IPS-NIHi7 (cell line): ENCODE data around the gene EPS15.
"Not testable (repeated sequence)": the region's sequence is repeated elsewhere in the genome, so short reads cannot be mapped to it uniquely, and the experiment has no call there.

ENCODE experiments used
- DNase-seq: peaks from one replicate; pipeline ENCODE4 v3.0.0; 2012; ENCODE audit warnings: mixed read lengths; ENCODE audit errors: extremely low spot score

Gene EPS15

DNA sequence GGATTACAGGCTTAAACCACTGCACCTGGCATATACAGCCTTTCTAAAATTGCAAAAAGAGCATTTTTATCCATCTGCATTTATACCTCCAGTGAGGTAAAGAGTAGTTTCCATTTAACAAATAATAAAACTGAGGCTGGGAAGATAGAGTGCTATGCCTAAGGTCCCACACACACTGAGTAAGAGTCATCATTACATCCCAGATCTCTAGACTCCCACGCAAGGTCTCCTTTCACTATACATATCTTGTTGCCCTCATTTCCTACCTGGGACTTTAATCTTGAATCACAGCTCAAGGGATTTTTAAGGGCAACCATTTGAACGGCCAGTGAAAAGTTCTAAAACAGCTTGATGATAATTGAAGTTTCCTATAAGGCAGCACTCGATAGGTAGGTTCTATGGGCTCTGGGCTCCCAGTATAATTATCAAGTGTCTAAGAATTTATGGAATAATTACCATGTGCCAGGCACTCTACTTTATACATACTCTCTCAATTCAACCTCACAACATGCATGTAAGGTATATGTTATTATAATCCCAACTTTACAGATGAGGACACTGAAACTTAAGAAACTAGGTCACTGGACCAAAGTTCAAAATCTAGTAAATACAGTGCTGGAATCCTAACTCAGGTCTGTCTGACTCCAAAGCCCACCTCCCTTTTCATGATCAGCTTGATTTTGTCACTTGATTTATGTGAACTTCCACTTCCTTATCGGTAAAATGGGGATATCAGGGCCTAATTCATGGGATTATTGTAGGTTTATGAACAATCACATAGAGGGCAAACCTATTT lies 23.3 kb upstream of the EPS15 start:
- DNase-seq = no peak

DNA sequence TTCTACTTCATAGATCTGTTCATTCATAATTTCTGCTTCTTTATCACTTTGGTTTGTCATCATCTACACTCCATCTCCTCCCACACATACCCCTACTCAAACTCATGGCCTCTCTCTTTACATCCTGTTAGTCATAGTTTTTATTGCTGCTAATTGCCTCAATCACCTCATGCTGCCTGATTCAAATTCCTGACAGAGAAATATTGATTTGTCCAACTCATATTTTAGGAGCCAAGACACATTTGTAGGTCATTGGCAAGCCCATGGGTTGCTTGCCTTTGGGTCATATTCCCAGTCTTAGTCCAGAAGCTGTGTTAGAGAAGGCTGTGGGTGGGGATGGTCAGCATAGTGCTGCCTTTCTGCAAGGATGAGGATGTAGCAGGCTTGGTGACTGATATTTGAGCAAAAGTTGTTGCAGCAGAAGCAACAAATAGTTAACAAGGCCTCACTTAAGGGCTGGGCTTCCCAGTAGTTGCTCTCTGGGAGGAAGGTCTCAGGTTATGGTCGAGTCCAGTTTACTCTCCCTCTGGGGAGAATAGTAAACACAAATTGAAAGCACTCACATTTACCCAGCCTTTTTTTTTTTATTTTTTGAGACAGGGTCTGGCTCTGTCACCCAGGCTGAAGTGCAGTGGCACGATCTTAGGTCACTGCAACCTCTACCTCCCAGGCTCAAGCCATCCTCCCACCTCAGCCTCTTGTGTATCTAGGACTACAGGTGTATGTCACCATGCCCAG lies 22.4 kb upstream of the EPS15 start:
- no peak for DNase-seq

DNA sequence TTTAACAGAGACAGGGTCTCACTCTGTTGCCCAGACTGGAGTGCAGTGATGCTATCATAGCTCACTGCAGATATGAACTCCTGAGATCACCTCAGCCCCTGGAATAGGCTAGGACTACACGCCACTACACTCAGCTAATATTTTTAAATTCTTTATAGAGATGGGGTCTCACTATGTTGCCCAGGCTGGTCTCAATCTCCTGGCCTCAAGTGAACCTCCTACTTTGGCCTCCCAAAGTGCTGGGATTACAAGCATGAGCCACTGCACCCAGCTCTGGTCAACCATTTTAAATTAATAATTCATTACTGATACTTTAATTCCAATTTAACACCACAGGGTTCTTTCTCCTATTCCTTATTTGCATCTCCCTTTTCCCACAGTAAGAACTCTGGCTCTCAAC lies 18.5 kb upstream of the EPS15 start:
- DNase-seq = no peak

DNA sequence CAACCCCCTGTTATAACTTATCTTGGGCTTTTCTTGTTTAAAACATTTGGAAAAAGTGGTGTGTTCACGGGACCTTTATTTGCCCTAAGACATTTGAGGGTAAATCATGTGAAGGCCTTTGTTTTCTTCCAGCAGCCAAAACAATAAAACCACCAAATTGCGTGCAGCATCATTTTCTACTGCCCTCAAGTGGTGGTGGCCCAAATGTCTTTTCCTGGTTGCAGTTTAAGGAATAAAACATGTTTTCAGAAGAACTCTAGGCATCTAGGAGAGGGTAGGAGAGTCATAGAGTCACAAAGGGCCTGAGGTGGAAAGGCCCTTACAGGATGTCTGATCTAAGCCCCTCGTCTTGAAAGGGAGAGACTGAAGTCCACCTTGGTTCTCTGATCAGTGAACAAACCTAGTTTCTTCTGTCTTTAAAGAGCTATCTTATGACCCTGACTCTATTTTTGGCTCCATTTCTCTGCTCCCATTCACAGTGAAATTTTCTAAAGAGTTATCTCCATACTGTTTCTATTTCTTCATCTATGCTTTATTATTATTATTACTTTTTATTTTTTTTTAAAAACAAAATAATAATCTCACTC lies 16.0 kb upstream of the EPS15 start:
- peak; percentile 70 for DNase-seq

DNA sequence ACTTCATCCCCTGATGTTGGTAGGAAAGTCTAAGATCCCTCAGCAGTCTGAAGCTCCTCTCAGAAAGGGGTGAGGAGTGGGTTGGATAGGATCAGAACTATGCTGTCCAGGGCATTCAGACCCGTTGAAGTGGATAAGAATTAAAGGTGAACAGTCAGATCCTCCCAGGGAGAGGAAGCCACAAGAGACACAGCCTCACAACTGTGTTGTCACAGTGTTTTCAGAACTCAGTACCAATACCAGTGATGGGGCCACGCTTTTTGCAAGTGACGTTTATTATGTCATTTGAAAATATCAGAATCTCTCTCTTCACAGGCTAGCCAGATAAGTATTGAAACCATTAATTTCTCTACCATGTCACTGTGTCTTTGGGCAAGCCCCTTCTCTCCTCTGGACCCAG lies 15.4 kb upstream of the EPS15 start:
- no peak for DNase-seq

DNA sequence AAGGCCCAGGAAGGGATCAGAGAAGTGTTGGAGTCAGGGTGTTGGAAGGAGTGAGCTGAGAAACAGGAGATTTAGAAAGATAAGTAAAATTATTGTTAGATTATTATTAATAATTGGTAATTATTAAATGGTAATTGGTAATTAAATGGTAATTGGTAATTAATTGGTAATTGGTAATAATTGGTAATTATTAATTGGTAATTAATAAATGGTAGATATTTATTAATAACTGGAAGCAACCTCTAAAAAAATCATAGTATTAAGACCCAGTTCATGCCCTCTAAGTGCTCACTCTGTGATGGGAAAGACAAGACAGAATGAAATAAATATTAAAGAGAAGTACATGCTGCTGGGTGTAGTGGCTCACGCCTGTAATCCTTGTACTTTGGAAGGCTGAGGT lies 13.8 kb upstream of the EPS15 start:
- no peak for DNase-seq

DNA sequence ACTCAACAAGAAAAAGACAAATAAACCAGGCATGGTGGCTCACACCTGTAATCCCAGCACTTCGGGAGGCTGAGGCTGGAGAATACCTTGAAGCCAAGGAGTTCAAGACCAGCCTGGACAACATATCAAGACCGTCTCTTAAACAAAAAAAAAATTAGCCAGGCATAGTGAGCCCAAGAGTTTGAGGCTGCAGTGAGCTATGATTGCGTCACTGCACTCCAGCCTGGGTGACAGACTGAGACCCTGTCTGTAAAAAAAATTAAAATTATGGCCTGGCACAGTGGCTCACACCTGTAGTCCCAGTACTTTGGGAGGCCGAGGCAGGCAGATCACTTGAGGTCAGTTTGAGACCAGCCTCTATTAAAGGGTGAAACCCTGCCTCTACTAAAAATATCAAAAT lies 11.4 kb upstream of the EPS15 start:
- not testable (repeated sequence) for DNase-seq

DNA sequence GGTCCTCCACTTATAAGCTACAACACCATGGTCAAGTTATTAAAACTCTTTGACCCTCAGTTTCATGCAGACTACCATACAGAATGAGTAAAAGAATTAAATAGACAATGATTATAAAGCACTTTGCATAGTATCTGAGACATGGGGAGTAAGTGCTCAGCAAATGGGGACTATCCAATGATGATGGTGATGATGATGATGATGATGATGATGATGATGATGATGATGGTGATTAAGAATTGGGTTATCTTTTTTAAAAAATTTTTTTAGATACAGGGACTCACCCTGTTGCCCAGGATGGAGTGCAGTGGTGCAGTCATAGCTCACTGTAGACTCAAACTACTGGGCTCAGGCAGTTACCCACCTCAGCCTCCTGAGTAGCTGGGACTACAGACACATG lies 8.1 kb upstream of the EPS15 start:
- DNase-seq = no peak

DNA sequence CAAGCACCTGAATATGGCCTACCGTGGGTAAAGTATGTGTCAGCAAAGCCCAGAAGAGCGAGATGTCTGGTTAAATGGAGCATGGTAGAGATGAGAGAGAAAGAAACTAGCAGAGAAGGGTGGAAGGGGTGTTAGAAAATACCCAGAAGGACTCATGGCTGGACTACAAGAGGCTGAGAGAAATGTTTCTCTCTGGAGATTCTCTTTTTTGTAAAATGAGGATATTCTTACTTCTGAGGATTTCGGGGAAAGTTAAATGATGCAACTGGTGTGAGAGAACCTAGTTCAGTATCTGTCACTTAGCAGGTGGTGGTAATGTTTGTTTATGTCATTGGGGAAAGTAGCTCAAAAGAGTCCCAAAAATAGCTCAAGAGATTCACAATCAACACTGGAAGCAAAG lies 7.2 kb upstream of the EPS15 start:
- no peak for DNase-seq

DNA sequence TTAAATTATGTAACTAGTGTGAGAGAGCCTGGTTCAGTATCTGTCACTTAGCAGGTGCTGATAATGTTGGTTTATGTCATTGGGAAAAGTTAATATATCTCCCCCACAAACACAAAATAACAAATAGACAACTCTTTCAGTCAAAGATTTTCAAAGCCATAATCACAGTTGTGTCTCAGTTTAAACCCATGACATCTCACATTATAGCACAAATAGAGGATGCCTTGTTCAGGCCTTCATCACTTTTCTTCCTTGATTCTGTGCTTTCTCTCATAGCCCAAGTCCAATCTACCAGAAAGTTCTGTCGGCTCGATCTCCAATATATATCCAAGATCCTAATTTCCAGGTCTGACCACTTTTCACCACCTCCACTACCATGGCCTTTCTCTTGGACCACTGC lies 6.2 kb upstream of the EPS15 start:
- DNase-seq = no peak

DNA sequence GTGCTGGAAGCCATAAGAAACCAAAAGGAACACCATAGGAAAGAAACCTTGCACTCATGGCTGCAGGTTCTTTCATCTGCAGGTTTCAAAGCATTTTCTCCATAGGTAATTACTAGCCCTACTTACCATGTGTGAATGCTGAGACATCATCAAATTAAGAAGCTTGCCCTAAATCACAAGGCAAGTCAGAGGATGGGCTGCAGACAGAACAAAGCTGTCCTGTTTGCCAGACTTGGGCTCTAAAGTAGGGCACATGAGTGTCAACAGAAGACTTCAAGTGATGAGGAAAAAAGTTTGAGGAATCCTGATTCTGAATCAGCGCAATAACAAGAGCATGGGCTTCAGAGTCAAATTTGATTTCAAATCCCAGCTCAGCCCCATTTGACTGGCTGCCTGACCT lies 5.8 kb upstream of the EPS15 start:
- no peak for DNase-seq

DNA sequence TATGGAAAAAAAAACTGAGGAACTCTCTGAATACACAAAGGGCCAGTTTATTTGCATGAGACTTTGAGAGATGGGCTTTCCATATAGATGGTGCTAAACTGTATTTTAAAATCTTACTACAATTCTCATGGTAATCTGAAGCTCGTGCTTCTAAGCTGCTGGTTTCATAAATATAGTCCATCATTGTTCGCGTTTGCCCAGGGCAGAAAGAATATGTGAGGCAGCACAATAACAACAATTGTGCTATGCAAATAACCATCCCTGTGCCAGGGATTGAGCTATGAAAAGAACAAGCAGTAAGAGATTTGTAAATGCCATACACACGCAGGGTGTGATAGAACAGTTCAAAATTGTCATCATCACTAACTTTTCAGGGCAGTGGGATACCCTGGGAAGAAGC lies 4.9 kb upstream of the EPS15 start:
- DNase-seq = no peak

DNA sequence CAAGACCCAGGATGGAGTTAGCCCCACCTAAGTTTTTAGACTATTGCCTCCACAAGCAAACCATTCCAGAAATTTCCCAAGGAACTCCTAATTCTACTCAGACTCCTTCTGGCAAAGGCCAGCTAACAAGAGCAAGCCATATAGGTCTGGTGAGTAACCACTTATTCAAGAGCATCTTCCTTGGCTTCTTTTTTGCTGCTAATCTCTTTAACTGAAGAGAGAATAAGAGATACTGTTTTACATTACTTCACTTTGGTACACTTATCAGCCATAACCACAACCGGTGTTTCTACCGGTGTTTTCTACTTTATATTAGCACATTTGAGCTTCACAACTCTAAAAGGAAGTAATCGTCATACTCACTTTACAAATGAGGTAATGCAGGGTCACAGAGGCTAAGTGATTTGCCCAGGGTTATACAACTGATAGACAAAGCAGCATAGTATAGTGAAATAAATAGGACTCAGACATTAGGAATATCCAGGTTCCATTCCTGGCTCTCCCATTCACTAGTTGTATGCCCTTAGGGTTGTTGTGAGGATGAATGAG lies 1.7 kb upstream of the EPS15 start:
- no peak for DNase-seq

DNA sequence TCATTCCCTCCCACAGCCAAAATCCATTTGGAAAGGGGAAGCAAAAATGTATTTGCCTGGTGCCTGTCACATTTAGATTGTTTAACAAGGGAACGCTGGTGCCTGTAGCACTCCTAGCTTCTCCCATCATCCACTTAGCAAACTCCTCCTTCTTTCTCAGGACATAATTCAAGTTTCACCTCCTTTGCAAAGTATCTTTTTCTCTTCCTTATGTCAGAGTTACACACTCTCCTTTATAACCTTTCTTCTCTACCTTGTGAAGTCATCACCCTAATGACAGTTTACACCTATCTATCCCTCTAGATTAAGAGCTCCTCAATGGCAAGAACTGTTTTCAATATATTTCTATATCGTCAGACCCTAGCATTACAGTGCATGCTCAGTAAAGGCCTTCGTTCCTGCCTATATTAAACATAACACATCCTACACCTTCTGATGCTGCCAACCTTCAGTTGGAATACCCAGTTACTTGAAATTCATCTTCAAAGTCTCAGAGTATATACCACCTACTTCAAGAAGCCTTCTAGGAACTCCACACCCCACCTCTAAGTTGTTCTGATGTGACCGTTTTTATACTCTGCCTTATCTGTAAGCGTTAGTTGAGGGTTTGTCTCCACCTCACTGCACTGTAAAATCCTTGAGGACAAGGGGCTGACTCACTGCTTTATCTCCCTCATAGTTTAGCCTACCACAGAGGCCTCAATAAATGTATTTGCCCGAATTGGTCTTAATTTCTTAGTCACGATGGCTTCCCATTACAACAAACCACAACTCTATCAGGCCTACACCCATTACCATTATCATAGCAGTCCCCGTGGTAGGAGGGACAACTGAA lies 1.0 kb upstream of the EPS15 start:
- no peak for DNase-seq

DNA sequence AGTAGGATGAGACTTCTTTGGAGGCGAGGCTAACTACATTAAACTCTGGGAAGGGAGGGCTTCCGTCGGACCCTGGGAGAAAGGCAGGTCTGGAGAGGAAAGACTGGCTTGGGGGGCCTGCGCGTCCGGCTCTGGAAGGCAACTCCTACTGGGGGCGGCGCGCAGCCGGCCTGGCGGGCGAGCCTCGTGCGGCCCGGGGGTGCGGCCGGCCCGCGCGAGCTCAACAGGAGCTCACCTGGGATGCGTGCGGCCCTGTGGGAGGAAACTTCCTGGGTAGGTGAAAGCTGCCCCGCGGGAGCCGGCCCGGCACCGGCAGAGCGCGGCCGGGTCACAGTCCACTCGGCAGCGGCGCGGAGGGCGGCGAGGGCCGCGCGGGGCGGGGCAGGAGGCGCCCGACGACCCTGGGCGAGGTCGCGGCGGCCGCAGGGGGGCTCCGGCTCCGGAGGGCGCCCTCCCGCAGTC lies 449 bp downstream of the EPS15 start:
- DNase-seq = peak; percentile 39

DNA sequence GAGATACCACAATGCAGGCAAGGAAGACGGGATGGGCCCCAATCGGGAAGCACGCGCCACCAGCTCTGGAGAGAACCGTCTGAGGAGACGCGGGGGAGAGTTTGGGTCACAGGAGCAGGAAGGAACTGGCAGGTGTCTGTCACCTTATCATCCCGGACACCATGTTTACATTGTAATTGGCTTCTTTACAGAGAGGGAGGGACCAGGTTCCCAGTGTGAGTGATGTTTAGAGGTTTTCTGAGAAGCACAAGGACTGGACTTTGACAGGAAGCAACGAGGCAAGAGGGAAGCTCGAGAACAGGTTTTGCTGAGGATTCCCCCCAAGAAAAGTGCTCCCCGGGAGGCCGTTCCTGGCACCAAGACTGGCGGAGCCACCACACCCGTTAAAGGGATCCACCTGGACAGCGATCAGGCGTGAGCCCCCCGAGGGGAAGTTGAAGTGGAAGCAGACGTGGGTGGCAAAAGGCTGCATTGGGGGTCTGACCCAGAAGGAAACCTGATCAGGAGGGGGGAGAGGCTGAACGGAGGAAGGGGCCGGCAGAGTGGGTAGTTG lies 957 bp downstream of the EPS15 start:
- peak; percentile 59 for DNase-seq

DNA sequence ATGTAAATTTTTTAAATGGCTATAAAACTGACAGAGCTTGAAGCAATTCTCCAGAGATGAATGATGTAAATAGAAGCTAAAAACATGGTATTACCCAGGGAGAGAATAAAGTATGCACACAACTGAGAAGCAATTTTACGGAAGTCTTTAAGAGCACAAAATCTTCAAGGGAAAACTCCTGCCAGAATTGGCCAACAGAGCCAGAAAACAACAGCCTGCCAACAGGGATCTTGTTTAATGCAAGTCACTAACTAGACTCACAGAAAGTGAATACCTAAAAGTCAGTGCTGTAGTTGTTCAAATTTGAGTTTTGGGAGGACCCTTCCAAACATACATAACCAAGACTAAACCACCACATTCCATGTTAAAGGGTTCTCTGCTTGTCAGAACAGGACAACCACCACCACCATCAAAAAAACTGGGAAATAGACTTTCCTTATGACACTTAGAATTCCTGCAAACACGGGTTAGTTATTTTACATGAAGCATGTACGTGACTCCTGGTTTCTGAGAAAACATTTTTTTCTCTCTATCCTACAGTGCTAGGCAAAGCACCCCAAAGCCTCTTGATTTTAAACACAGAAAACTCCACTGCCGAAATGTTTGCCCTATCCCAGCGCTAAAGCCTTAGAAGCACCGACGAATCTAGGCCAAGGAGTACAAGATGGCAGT lies 1.6 kb downstream of the EPS15 start:
- DNase-seq = no peak

DNA sequence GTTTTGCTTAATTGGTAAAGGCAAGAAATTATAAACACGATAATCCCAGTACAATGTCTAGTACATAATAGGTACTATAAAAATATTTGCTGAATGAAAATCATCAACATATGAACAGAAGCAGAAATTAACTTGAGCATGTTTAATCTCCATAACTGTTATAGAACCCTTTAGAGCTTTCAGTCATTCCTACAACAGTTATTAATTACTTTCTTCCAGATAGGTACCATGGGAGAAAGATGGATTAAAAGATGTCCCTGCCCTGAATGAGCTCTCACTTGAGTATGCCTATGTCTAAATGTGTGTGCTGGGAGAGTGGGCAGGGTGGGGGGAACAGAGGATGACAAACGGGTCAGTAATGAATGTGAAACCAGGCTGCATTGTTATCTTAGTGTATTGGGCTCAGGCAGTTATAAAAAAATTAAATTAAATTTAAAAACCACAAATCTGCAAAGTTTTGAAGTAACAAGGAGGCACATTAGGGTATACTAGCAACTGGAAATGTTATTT lies 2.4 kb downstream of the EPS15 start:
- no peak for DNase-seq

DNA sequence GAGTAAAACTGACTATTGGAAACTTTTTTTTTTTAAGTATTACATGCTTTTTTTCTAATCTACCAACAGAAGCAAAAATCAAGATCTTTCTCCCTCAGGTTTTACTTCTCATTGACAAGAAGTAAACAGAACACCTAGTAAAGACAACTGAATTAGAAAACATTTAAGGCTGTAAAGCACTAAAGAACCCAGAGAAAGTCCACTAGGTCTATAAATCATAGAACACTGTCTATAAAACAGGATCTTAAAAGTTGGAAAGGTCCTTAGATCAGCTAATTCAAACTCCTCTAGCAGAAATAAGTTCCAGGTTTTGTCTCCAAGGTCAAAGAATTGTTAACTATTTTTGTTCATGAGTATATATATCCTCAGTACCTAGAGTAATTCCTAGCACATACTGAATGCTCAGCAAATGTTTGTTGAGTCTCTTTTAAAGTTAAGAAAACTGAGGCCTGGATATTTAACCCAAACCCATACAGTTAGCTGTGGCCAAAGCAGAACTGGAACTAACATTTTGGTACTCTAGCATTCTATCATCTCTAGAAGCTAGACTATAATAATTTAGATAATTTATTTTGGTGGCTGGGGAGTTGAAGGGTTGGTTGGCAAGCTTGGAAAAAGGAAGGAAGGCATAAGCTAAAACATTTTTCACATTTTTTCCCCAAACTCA lies 3.0 kb downstream of the EPS15 start:
- DNase-seq = no peak

DNA sequence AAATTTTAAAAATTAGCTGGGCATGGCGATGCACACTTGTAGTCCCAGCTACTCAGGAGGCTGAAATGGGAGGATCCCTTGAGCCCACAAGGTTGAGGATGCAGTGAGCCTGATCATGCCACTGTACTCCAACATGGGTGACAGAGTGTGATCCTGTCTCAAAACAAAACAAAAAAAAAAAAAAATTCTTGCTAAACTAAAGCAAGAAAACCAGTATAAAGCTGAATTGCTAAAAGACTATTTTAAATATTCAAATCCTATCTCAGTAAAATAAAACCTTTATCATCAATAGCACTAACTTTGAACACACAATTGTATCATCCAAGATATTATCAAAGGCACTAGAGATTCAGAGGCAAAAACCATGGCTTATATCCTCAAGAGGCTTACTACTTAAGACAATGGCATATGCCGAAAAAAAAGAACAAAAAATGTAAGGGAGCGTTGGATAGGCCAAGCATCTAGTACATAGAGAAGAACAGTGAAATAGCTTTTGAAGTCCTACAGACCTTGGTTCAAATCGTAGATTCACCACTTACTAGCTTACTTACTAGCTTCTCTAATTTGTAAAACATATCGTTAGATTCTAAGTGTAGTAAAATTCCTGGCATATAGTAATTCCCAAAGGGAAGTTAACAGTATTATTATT lies 3.6 kb downstream of the EPS15 start:
- no peak for DNase-seq
